Muscle layer of colon (tissue), 2 donors: ENCODE results near the gene TMEM41B.
"Not testable (repeated sequence)": the region's sequence is repeated elsewhere in the genome, so short reads cannot be mapped to it uniquely, and the experiment has no call there.

Source experiments
- H3K27ac ChIP-seq: one replicate; pipeline ENCODE4 v1.7.0; 2013; ENCODE audit warnings: low read depth, mild to moderate bottlenecking, low read length, moderate library complexity
- H3K27me3 ChIP-seq, 2 donors: one replicate each; pipeline ENCODE4 v1.7.0; 2013; ENCODE audit warnings: low read length in 2 of 2, mild to moderate bottlenecking in 2 of 2; ENCODE audit not compliant: insufficient read depth in 2 of 2, control insufficient read depth in 1 of 2
- H3K36me3 ChIP-seq: one replicate; pipeline ENCODE4 v1.7.0; 2013; ENCODE audit warnings: mild to moderate bottlenecking, low read length; ENCODE audit not compliant: insufficient read depth
- H3K4me1 ChIP-seq: one replicate; pipeline ENCODE4 v1.7.0; 2013; ENCODE audit warnings: mild to moderate bottlenecking, low read length; ENCODE audit not compliant: insufficient read depth
- H3K4me3 ChIP-seq, 2 donors: one replicate each; pipeline ENCODE4 v1.7.0; 2013; ENCODE audit warnings: low read length in 2 of 2, low read depth in 1 of 2, mild to moderate bottlenecking in 1 of 2, moderate library complexity in 1 of 2
- H3K9ac ChIP-seq: one replicate; pipeline ENCODE4 v1.7.0; 2013; ENCODE audit warnings: low read length
- H3K9me3 ChIP-seq: one replicate; pipeline ENCODE4 v1.7.0; 2013; ENCODE audit warnings: mild to moderate bottlenecking, low read length
- donor health status: abdominal sarcoma.
- donor health status: Adenocarcinoma of cecum.

Gene TMEM41B

DNA sequence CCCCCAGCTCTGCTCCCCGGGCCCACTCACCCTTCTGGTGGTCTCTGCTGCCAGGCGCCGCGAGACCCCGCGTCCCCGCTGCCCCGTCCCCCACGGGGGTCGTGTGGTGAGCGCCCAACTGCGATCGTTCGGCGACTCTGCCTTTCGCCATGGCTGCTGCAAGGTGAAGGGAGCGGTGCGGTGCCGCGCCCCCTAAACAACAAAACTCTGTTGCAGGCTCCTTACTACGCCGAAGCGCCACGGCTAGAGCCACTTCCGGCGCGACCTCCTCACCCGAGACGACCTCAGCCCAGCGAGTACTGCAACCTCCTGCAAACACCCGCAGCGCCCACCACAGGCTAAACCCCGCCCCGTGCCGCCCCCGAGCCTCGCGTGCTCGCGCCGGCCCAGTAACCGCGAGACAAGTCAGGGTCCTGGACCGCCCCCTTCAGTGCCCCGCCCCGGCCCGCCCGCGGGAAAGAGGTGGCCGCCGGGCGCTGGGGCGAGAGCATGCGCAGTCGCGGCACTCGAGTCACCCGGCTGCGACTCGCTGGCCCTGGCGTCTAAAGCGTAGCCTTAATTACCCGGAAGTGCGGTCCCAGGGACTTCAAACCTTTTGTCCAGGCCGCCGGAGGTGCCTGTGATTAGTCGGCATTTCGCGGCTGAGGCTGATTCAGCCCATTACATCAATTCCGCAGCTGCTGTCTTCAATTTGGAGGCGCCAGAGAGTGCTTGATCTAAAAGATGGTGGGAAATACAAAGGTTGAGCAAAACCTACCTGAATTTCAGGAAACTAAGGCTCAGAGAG lies at the start of gene TMEM41B:
TMEM41B (minus strand) TSS at position 303 of the 787 bp plus-strand sequence; CDS start at position 151, 152 bp downstream.
- Histone ChIP-seq H3K4me3 (peak within 1 kb of the TSS; percentile 94 to 98), H3K27me3 (no peaks in the 10 kb centered on the region), H3K36me3 (no peaks in the 10 kb centered on the region), H3K27ac (peak within 1 kb of the TSS; percentile 79), H3K9me3 (no peaks in the 10 kb centered on the region), H3K4me1 (peaks cover 24% of the 10 kb centered on the region), H3K9ac (peak within 1 kb of the TSS; percentile 16)

DNA sequence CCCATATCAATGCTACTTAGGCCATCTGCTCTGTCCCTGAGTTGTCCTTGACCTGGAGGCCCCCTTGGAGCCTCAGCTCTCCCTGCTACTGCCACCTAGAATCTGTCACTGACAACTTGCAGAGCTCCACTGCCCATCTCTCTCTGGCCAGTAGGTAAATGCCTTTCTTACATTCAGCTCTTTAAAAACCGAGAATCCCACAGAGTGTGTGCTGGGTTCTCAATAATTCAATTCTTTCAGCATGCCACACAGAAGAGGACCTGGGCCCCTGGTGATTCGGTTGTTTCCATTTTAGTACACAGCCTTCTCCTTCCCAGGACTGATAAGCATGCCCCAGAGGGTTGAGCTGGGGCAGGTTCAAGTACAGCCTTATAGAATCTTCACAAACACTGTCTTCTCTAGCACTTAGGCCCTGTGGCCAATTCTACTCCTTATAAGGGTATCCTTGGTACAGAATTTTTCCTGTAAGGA lies 48.0 kb upstream of the TMEM41B start:
- Histone ChIP-seq H3K4me3 (no peak overlapping the region), H3K27me3 (no peaks in the 10 kb centered on the region), H3K9me3 (no peaks in the 10 kb centered on the region), H3K9ac (no peak overlapping the region), H3K36me3 (no peaks in the 10 kb centered on the region), H3K4me1 (peaks cover 18% of the 10 kb centered on the region), H3K27ac (peak overlapping the region; percentile 99)

DNA sequence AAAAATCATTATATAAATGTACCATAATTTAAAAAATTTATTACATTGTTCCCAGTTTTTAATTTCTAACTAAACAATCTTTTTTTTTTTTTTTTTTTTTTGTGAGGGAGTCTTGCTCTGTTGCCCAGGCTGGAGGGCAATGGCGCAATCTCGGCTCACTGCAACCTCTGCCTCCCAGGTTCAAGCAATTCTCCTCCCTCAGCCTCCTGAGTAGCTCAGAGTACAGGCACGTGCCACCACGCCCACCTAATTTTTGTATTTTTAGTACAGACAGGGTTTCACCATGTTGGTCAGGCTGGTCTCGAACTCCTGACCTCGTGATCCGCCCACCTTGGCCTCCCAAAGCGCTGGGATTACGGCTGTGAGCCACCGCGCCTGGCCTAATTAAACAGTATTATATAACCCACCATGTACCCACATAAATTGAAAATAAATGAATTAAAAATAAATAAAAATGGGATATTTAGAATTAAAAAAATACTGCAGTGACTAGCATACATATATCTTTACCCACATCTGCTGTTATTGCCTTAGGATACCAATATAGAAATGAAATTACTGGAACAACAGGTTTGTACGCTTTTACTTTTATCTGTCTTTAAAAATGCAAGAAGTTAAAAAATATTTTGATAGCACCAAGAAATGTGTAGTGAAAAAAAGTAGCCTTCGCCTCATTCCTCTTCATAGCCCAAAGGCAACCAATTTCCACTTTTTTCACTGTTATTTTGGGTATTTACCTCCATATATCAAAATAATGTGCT lies 46.6 kb upstream of the TMEM41B start:
- not testable (repeated sequence) for H3K27ac ChIP-seq, H3K9ac ChIP-seq, H3K36me3 ChIP-seq, H3K9me3 ChIP-seq, H3K27me3 ChIP-seq, H3K4me3 ChIP-seq
- H3K4me1 ChIP-seq = peaks cover 18% of the 10 kb centered on the region

- Histone ChIP-seq H3K27me3 (no peaks in the 10 kb centered on the region), H3K27ac (no peak overlapping the region), H3K9me3 (no peaks in the 10 kb centered on the region), H3K4me1 (no peaks in the 10 kb centered on the region), H3K36me3 (no peaks in the 10 kb centered on the region), H3K9ac (no peak overlapping the region), H3K4me3 (no peak overlapping the region)
Observed at GRCh38 chr11:9357041-9357440, 42.6 kb upstream of the TMEM41B start.

DNA sequence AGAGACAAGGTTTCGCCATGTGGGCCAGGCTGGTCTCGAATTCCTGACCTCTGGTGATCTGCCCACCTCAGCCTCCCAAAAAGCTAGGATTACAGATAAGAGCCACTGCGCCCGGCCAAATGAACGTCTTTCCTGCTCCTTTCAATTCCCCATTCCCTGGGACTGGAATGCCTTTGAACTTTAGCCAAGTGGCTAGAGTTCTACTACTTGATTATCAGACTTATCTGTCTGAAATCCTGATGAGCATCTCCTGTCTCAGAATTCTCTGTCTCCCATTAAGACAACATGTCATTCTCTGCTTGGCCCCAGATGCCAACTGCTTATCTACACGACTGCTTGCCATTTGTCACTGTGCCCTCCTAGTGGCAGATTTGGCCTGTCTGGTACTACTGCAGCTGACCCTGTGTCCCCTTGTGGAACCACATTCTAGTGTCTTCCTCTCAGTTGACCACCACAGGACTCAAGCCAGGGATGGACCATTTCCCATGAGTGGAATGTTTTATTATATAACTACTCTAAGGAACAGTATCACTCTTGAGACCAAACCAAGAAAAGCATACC lies 37.0 kb upstream of the TMEM41B start:
- H3K27me3 ChIP-seq = no peaks in the 10 kb centered on the region
- no peaks in the 10 kb centered on the region for H3K36me3 ChIP-seq
- H3K4me1 ChIP-seq = no peaks in the 10 kb centered on the region
- no peak overlapping the region for H3K4me3 ChIP-seq
- no peaks in the 10 kb centered on the region for H3K9me3 ChIP-seq
- H3K27ac ChIP-seq = no peak overlapping the region
- H3K9ac ChIP-seq = no peak overlapping the region

DNA sequence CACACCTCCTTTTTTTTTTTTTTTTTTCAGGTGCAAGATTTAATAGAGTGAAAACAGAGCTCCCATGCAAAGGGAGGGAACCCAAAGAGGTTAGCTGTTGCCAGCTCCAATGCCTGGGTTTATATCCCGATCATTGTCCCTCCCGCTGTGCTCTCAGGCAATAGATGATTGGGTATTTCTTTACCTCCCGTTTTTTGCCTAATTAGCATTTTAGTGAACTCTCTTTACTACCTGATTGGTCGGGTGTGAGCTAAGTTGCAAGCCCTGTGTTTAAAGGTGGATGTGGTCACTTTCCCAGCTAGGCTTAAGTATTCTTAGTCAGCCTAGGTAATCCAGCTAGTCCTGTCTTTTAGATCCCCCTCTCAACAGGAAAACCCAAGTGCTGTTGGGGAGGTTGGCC lies 33.4 kb upstream of the TMEM41B start:
- H3K9me3 ChIP-seq, H3K4me1 ChIP-seq, H3K36me3 ChIP-seq, H3K27me3 ChIP-seq, H3K27ac ChIP-seq, H3K4me3 ChIP-seq, H3K9ac ChIP-seq: not testable (repeated sequence)

- H3K4me1 ChIP-seq = no peaks in the 10 kb centered on the region
- no peak overlapping the region for H3K9ac ChIP-seq
- no peaks in the 10 kb centered on the region for H3K27me3 ChIP-seq
- no peak overlapping the region for H3K27ac ChIP-seq
- no peak overlapping the region for H3K4me3 ChIP-seq
- H3K9me3 ChIP-seq = no peaks in the 10 kb centered on the region
- no peaks in the 10 kb centered on the region for H3K36me3 ChIP-seq
Observed at GRCh38 chr11:9347100-9347499, 32.7 kb upstream of the TMEM41B start.

DNA sequence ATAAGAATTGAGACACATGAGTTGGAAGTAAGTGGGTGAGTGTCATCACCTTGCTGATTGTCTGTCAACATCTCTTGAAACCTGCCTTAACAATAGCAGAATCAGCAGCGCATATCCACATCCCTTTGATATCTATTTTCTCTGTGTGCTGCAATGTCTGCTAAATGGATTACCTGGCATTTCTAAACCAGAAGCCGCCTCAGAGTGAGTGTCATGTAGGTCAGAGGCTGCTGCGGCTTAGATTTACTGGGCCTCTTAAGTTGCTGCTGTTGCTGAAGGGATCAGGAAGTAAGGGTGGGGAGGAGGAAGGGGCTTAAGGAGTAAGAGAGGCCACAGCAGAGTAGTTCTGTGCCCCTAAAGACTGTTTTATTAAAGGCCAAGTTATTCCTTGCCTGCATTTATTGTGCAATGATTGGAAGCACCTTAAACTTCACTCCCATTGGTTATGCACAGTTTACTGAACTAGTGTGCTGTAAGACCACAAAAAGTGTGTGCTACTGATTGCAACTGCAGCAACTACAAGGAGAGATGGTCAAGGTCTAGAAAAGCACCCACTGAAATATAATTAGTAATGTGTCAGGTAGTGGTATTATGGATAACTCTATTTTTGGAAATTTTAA lies 29.8 kb upstream of the TMEM41B start:
- Histone ChIP-seq H3K27ac (no peak overlapping the region), H3K4me3 (no peak overlapping the region)

DNA sequence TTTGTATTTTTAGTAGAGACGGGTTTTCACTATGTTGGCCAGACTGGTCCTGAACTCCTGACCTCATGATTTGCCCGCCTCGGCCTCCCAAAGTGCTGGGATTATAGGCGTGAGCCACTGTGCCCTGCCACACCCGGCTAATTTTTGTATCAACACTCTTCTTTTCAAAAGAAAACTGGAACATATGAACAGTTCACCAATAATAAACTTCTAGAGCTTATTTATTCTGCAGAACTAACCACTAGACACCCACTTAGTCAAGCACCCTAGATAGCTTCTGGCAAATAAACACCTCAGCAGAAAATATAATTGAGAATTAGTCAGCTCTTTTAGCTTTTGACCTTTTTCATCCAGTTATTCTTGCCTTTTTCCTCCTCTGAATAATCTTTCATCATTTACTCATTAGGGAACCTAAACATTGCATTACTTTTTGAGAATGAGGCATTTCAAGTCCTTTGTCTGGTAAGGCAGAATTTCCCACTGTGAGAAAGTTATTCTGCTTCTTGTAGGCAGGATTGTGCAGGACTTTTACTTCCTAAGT lies 27.3 kb upstream of the TMEM41B start:
- no peak overlapping the region for H3K27ac ChIP-seq
- no peaks in the 10 kb centered on the region for H3K4me1 ChIP-seq
- no peaks in the 10 kb centered on the region for H3K36me3 ChIP-seq
- H3K9ac ChIP-seq = no peak overlapping the region
- H3K4me3 ChIP-seq = no peak overlapping the region
- H3K9me3 ChIP-seq = no peaks in the 10 kb centered on the region
- no peaks in the 10 kb centered on the region for H3K27me3 ChIP-seq

More for the DNA sequence above, 29.8 kb upstream of the TMEM41B start:
- H3K36me3 ChIP-seq = no peaks in the 10 kb centered on the region
- no peaks in the 10 kb centered on the region for H3K9me3 ChIP-seq
- H3K9ac ChIP-seq = no peak overlapping the region
- no peaks in the 10 kb centered on the region for H3K4me1 ChIP-seq
- H3K27me3 ChIP-seq = no peaks in the 10 kb centered on the region

DNA sequence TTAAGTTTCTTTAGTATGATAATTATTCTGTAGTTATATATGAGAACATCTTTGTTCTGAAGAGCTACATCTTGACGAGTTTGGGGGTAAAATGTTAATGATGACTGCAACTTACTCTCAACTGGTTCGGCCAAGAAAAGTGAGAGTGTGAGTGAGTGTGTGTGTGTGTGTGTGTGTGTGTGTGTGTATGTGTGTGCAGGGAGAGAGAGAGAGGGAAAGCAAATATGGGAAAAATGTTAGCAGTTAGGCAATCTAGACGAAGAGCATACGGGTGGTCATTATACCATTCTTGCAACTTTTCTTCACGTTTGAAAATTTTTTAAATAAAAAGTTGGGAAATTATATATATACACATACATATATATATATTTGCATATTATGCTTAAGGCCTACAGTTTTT lies 18.3 kb upstream of the TMEM41B start:
- Histone ChIP-seq H3K36me3 (no peaks in the 10 kb centered on the region), H3K27ac (no peak overlapping the region), H3K9ac (no peak overlapping the region), H3K27me3 (no peaks in the 10 kb centered on the region), H3K4me1 (peaks cover 5% of the 10 kb centered on the region), H3K9me3 (no peaks in the 10 kb centered on the region), H3K4me3 (no peak overlapping the region)
